Neural progenitor cell (in vitro differentiated cells): ENCODE results near the gene DKKL1. TPM values are rescaled to one million over a fixed set of nuclear protein-coding genes. Genes with fewer than 3 reads are reported as not detected.

Experiments
- DNase-seq: peaks from one replicate; pipeline ENCODE4 v3.0.0-alpha.2; 2016; ENCODE audit warnings: low spot score
- H2AFZ ChIP-seq: fragments of 200-600 bp; sonication (generic); replicated peaks from 2 replicates; pipeline ENCODE4 v1.6.1; 2016; ENCODE audit warnings: antibody characterized with exemption
- H3F3A ChIP-seq: fragments of 200-600 bp; sonication (generic); 2 replicates; pipeline ENCODE4 v1.6.1; 2016; ENCODE audit warnings: antibody characterized with exemption, low read depth
- H3K27ac ChIP-seq: fragments of 200-600 bp; sonication (generic); 2 replicates; pipeline ENCODE4 v1.5.1; 2016; ENCODE audit warnings: mild to moderate bottlenecking
- H3K27me3 ChIP-seq: fragments of 200-600 bp; sonication (generic); 2 replicates; pipeline ENCODE4 v1.6.1; 2016; ENCODE audit warnings: mild to moderate bottlenecking, moderate library complexity
- H3K36me3 ChIP-seq: fragments of 200-600 bp; sonication (generic); 2 replicates; pipeline ENCODE4 v1.5.1; 2016
- H3K4me1 ChIP-seq: fragments of 200-600 bp; sonication (generic); 2 replicates; pipeline ENCODE4 v1.6.1; 2016; ENCODE audit warnings: mixed run types
- H3K4me2 ChIP-seq: fragments of 200-600 bp; sonication (generic); 2 replicates; pipeline ENCODE4 v1.6.1; 2016
- H3K4me3 ChIP-seq: fragments of 200-600 bp; sonication (generic); 2 replicates; pipeline ENCODE4 v1.5.1; 2016
- H3K79me2 ChIP-seq: fragments of 200-600 bp; sonication (generic); 2 replicates; pipeline ENCODE4 v1.6.1; 2016; ENCODE audit warnings: low read depth
- H3K9ac ChIP-seq: fragments of 200-600 bp; sonication (generic); 2 replicates; pipeline ENCODE4 v1.6.1; 2016
- H3K9me3 ChIP-seq: fragments of 200-600 bp; sonication (generic); 2 replicates; pipeline ENCODE4 v1.5.1; 2016; ENCODE audit warnings: low read depth
- H4K20me1 ChIP-seq: fragments of 200-600 bp; sonication (generic); 2 replicates; pipeline ENCODE4 v1.6.1; 2016; ENCODE audit warnings: low read depth
- H3K27ac Mint-ChIP-seq: 3 replicates; pipeline ENCODE4 v1.8.0; 2021; ENCODE audit warnings: mixed read lengths
- H3K27me3 Mint-ChIP-seq: 2 replicates; pipeline ENCODE4 v1.8.0; 2022; ENCODE audit warnings: low read depth, mild to moderate bottlenecking, inconsistent platforms, moderate library complexity, mixed read lengths; ENCODE audit not compliant: insufficient read depth
- H3K36me3 Mint-ChIP-seq: 3 replicates; pipeline ENCODE4 v1.8.0; 2021; ENCODE audit warnings: mixed read lengths
- H3K4me1 Mint-ChIP-seq: 3 replicates; pipeline ENCODE4 v1.8.0; 2021; ENCODE audit warnings: mixed read lengths
- H3K4me3 Mint-ChIP-seq: 3 replicates; pipeline ENCODE4 v1.8.0; 2021; ENCODE audit warnings: mild to moderate bottlenecking, moderate library complexity, mixed read lengths
- H3K9me3 Mint-ChIP-seq: 3 replicates; pipeline ENCODE4 v1.8.0; 2020; ENCODE audit warnings: mixed read lengths
- EZH2 ChIP-seq: fragments of 200-600 bp; sonication (generic); IDR thresholded peaks from 2 replicates; pipeline ENCODE4 v1.6.1; 2017; ENCODE audit warnings: antibody characterized with exemption, mild to moderate bottlenecking, moderate library complexity
- EZH2phosphoT487 ChIP-seq: fragments of 200-600 bp; sonication (generic); IDR thresholded peaks from 2 replicates; pipeline ENCODE4 v1.6.1; 2017; ENCODE audit warnings: antibody characterized with exemption
- total RNA-seq: library from RNA; depleted of rRNA; stranded (reverse); fragments of >200 nt; gene quantifications from 2 replicates; pipeline ENCODE4 v1.2.3, GENCODE V29; 2015; ENCODE audit warnings: low replicate concordance
- TF ChIP-seq, protein P1 (sequence below): fragments of 200-600 bp; sonication (generic); IDR thresholded peaks from 2 replicates; pipeline ENCODE4 v1.5.1; 2017; ENCODE audit warnings: antibody characterized with exemption, mild to moderate bottlenecking

DKKL1 gene
- total RNA-seq, 1 donor from 2014 or later = 3.0 TPM

DNA sequence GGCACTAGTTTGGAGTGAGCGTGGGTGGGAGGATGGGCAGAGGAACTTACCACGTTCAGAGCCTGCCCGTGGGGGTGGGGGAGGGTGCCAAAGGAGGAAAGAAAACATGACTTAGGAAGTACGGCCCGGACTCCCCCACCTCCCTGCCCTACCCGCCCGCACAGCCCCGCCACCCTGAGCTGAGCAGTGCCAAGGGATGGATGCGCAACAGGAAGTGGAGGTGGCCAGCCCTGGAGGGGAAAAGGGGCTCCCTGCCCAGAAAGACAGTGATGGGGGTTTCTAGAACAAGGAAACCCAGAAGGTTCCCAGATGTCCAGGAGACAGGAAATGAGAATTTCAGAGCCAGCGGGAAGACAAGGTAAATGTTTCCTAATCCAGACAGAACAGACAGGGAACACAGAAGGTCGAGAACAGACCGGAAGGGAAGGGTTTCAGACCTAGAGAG is 7.7 kb upstream of the DKKL1 start:
- Histone ChIP-seq H3K4me2 (no peak overlapping the region), H3K36me3 (peaks cover 13% of the 10 kb centered on the region), H3K27ac (no peak overlapping the region), H3K79me2 (peaks cover 70% of the 10 kb centered on the region), H3K4me1 (peaks cover 13% of the 10 kb centered on the region), H3K9me3 (no peaks in the 10 kb centered on the region), H3K9ac (no peak overlapping the region), H3K27me3 (no peaks in the 10 kb centered on the region), H3K4me3 (no peak overlapping the region), H2AFZ (no peak overlapping the region), H4K20me1 (peaks cover 20% of the 10 kb centered on the region), H3F3A (peaks cover 6% of the 10 kb centered on the region)
- TF ChIP-seq, protein P1, sequence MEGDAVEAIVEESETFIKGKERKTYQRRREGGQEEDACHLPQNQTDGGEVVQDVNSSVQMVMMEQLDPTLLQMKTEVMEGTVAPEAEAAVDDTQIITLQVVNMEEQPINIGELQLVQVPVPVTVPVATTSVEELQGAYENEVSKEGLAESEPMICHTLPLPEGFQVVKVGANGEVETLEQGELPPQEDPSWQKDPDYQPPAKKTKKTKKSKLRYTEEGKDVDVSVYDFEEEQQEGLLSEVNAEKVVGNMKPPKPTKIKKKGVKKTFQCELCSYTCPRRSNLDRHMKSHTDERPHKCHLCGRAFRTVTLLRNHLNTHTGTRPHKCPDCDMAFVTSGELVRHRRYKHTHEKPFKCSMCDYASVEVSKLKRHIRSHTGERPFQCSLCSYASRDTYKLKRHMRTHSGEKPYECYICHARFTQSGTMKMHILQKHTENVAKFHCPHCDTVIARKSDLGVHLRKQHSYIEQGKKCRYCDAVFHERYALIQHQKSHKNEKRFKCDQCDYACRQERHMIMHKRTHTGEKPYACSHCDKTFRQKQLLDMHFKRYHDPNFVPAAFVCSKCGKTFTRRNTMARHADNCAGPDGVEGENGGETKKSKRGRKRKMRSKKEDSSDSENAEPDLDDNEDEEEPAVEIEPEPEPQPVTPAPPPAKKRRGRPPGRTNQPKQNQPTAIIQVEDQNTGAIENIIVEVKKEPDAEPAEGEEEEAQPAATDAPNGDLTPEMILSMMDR = no peak
- TF ChIP-seq EZH2 = no peak
- TF ChIP-seq EZH2phosphoT487 = no peak
- Mint-ChIP-seq H3K9me3 (no peaks in the 10 kb centered on the region), H3K27me3 (peaks cover 8% of the 10 kb centered on the region), H3K36me3 (peaks cover 52% of the 10 kb centered on the region), H3K4me3 (peak overlapping the region; percentile 36), H3K27ac (peak overlapping the region; percentile 83), H3K4me1 (peaks cover 35% of the 10 kb centered on the region)
- DNase-seq = no peak

DNA sequence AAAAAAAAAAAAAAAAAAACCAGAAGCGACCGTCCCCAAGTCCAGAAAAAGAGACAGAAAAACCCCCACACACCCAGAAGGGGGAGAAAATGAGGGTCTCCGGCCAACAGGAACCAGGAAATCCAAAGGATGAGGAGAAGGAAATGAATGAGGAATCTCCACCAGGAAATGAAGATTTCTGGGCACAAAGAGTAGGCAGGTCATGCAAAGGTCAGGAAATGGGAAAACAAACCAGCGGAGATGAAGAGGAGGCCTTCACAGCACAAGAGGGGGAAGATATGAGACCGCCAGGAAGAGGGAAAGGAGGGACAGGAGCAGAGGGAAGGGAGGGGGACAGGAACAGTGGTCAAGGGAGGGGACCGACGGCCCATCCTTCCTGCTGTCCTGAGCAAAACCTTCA is 7.3 kb upstream of the DKKL1 start:
- no peak overlapping the region for H2AFZ ChIP-seq
- peaks cover 4% of the 10 kb centered on the region for H3F3A ChIP-seq
- peaks cover 13% of the 10 kb centered on the region for H3K36me3 ChIP-seq
- H3K4me3 ChIP-seq = no peak overlapping the region
- H3K27ac ChIP-seq = no peak overlapping the region
- no peak for DNase-seq
- H4K20me1 ChIP-seq = peaks cover 20% of the 10 kb centered on the region
- peak overlapping the region; percentile 36 for H3K4me3 Mint-ChIP-seq
- no peaks in the 10 kb centered on the region for H3K9me3 Mint-ChIP-seq
- H3K9ac ChIP-seq = no peak overlapping the region
- H3K36me3 Mint-ChIP-seq = peaks cover 48% of the 10 kb centered on the region
- H3K4me1 ChIP-seq = peaks cover 13% of the 10 kb centered on the region
- no peak overlapping the region for H3K4me2 ChIP-seq
- H3K79me2 ChIP-seq = peaks cover 75% of the 10 kb centered on the region
- H3K4me1 Mint-ChIP-seq = peaks cover 35% of the 10 kb centered on the region
- no peaks in the 10 kb centered on the region for H3K27me3 ChIP-seq
- peak overlapping the region; percentile 83 for H3K27ac Mint-ChIP-seq
- TF ChIP-seq, protein P1 = no peak
- TF ChIP-seq EZH2phosphoT487 (no peak), EZH2 (no peak)
- no peaks in the 10 kb centered on the region for H3K9me3 ChIP-seq
- peaks cover 10% of the 10 kb centered on the region for H3K27me3 Mint-ChIP-seq

GRCh38 chr19:49357186-49357585 is 6.5 kb upstream of the DKKL1 start:
- Mint-ChIP-seq H3K9me3 (no peaks in the 10 kb centered on the region), H3K4me1 (peaks cover 35% of the 10 kb centered on the region), H3K27ac (peak overlapping the region; percentile 73), H3K36me3 (peaks cover 44% of the 10 kb centered on the region), H3K4me3 (peak overlapping the region; percentile 50), H3K27me3 (peaks cover 12% of the 10 kb centered on the region)
- Histone ChIP-seq H3K36me3 (peaks cover 13% of the 10 kb centered on the region), H3F3A (peaks cover 7% of the 10 kb centered on the region), H4K20me1 (peaks cover 20% of the 10 kb centered on the region), H3K27ac (no peak overlapping the region), H3K27me3 (no peaks in the 10 kb centered on the region), H3K9ac (no peak overlapping the region), H3K4me3 (no peak overlapping the region), H3K79me2 (peaks cover 83% of the 10 kb centered on the region), H2AFZ (no peak overlapping the region), H3K4me1 (peaks cover 13% of the 10 kb centered on the region), H3K9me3 (no peaks in the 10 kb centered on the region), H3K4me2 (no peak overlapping the region)
- DNase-seq = no peak
- TF ChIP-seq EZH2 (no peak), EZH2phosphoT487 (no peak)
- TF ChIP-seq, protein P1 = no peak
